Cardiac fibroblast (primary cell): ENCODE measurements around the gene MAN1A1.

Experiments used
- DNase-seq, 2 donors: peaks; one replicate each; pipeline versions ENCODE4 v3.0.0 to v3.0.0-alpha.2; 2010; ENCODE audit warnings: low read depth in 2 of 2
- H3K4me3 ChIP-seq, 2 donors: replicated peaks in 1 of 2; 1 replicate in 1 of 2; 2 replicates in 1 of 2; pipeline ENCODE4 v1.5.1; 2011; ENCODE audit warnings: low read depth in 2 of 2, low read length in 2 of 2, mild to moderate bottlenecking in 2 of 2, moderate library complexity in 1 of 2
- CTCF ChIP-seq: IDR thresholded peaks from one replicate; pipeline ENCODE4 v1.5.1; 2011; ENCODE audit warnings: low read depth, mild to moderate bottlenecking, low read length, inconsistent platforms

Gene MAN1A1

DNA sequence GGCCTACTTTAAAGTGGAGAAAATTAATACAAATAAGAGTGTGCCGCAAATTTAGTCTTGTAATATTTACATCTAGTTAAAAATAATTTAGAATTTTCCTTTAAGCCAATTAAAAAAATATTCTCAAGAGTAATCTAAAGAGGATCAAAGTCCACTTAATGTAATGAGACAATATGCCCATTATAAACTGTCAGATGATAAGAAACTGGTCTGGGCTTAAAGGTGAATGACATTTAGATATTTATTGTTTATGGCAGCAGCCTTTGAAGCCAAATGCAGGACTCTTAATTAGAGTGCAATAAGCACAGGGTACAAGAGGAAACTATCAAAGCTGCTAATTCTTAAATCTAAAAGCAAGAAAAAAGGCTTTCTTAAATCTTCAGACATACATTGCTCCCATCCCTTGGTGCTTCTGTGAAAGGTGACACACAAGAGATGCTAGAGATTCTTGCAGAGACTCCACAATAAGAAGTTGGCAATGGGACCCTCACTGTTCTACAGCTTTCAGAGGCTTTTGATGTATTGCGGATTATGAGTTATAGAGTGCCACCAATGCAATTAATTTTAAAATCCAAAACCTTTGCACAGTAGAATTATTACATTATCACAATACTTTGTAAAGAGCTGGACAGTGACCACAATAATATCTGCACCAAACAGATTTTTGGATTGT lies 116.1 kb downstream of the MAN1A1 start:
- H3K4me3 ChIP-seq: no peak overlapping the region
- no peak for DNase-seq
- no peak for TF ChIP-seq CTCF

DNA sequence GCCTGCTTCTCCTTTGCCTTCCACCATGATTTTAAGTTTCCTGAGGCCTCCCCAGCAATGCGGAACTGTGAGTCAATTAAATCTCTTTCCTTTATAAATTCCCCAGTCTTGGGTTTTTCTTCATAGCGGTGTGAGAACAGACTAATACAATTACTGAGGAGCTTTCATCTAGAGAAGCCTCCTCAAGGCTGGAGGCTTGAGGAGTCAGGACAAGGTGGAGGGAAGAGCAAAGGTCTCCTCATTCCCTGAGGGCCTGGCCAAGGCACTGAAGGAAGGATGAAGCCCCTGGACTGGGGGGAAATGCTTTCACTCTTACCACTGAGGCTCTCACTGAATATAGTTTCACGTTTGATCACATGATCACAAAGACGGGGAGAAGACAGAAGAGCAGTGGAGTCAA lies 118.2 kb downstream of the MAN1A1 start:
- no peak for TF ChIP-seq CTCF
- no peak overlapping the region for H3K4me3 ChIP-seq
- DNase-seq: no peak

DNA sequence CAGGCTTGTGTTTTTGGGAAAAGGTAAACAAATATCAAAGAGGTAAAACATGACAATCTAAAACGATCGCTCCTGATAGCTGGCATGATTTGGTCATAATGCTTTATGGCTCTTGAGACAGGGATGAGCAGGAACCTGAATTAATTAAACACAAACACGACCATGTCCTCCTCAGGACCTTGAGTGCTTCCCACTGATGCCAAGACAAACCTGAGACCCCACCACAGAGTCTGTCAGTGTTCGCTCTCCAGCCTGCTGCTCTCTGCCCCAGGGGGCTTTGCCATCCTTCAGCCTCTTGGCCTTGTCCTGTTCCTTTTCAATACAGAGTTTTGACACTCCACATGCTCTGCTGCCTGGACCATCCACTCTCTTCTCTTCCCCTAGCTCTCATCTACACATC lies 119.4 kb downstream of the MAN1A1 start:
- TF ChIP-seq CTCF: no peak
- no peak overlapping the region for H3K4me3 ChIP-seq

GRCh38 chr6:119227377-119227776 lies 122.2 kb downstream of the MAN1A1 start:
- DNase-seq: no peak
- no peak overlapping the region for H3K4me3 ChIP-seq
- TF ChIP-seq CTCF: no peak

More for the DNA sequence above, 119.4 kb downstream of the MAN1A1 start:
- no peak for DNase-seq

GRCh38 chr6:119226089-119226488 lies 123.5 kb downstream of the MAN1A1 start:
- H3K4me3 ChIP-seq: no peak overlapping the region
- TF ChIP-seq CTCF: no peak
- no peak for DNase-seq

- no peak overlapping the region for H3K4me3 ChIP-seq
- no peak for DNase-seq
- no peak for TF ChIP-seq CTCF
Observed at GRCh38 chr6:119224095-119224701, 125.4 kb downstream of the MAN1A1 start.

- TF ChIP-seq CTCF: no peak
- H3K4me3 ChIP-seq: no peak overlapping the region
- no peak for DNase-seq
Observed at GRCh38 chr6:119220452-119220851, 129.1 kb downstream of the MAN1A1 start.
